Fibroblast of villous mesenchyme (primary cell): ENCODE results near the gene EIF3A. TPM values are rescaled to one million over a fixed set of nuclear protein-coding genes. Genes with fewer than 3 reads are reported as not detected.

Source experiments
- DNase-seq: peaks from one replicate; pipeline ENCODE4 v3.0.0-alpha.2; 2010; ENCODE audit warnings: low read depth
- H3K4me3 ChIP-seq: 2 replicates; pipeline ENCODE4 v1.5.1; 2011; ENCODE audit warnings: low read depth, mild to moderate bottlenecking, low read length
- CTCF ChIP-seq: IDR thresholded peaks from 2 replicates; pipeline ENCODE4 v1.5.1; 2012; ENCODE audit warnings: low read depth, mild to moderate bottlenecking, low read length; ENCODE audit not compliant: insufficient read depth
- total RNA-seq: library from RNA; depleted of rRNA; stranded (reverse); fragments of >200 nt; gene quantifications from 2 replicates; pipeline ENCODE4 v1.2.3, GENCODE V29; 2012

EIF3A gene
- total RNA-seq, 1 donor: 119 TPM

DNA sequence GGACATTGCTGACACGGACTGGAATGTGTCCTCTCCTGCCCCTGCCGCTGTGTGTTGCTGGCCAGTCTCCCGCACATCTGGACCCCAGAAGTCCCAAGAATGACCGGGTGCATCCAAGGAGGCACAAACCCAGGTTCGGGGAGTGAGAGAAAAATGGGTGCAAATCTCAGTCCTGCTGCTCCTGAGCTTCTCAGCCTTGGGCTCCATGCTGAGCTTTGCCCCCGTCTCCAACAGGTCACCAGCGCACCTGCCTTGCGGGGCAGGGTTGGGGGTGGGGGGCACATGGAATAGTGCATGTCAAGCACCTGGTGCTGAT is 57.1 kb downstream of the EIF3A start:
- no peak for DNase-seq
- no peak overlapping the region for H3K4me3 ChIP-seq
- TF ChIP-seq CTCF: no peak

DNA sequence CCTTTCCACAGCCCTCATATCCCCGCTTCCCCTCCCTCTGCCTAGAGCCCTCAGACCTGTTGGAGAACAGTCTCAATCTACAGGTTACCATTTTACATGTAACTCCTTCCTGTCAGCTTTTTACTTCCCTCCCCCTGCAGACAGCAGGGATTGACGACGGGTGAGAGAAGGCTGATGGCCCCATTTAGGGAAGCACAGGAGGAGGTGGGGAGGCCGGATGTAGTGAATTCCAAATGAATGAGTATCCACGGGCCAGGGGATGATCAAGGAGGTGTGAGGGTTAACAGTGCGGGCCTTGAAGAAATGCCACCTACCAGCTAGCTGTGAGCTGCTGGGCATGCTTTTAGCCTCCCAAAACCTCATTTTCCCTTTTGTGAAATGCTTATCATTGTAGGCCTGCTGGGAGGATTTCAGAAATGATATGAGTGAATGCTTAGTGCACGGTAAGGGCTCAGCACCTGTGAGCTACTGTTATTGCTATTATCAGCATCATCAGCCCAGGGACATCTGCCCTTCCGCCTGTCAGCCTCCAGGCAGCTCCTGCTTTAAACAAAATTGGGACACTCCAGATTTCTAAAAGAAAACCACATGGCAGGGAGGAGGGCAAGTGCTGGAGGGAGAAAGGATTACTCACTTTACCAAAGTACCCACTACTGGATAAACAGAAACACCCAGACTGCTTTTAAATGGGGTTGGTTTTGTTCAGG is 57.6 kb downstream of the EIF3A start:
- H3K4me3 ChIP-seq: no peak overlapping the region
- no peak for TF ChIP-seq CTCF
- DNase-seq: peak; percentile 76

DNA sequence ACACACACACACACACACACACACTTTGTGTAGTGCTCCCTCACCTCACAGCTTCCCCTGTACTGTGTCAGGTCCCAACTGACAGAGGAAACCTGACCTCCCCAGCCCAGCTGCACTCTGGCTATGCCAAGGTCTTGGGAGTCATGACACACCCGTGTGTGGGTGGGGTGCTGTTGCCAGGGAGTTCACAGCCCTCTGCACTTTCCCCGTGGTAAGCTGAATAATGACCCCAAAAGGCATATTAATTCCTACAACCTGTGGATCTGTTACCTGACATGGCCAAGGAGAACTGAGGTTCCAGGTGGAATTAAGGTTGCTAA is 60.0 kb downstream of the EIF3A start:
- no peak overlapping the region for H3K4me3 ChIP-seq
- no peak for TF ChIP-seq CTCF
- DNase-seq: peak; percentile 30

DNA sequence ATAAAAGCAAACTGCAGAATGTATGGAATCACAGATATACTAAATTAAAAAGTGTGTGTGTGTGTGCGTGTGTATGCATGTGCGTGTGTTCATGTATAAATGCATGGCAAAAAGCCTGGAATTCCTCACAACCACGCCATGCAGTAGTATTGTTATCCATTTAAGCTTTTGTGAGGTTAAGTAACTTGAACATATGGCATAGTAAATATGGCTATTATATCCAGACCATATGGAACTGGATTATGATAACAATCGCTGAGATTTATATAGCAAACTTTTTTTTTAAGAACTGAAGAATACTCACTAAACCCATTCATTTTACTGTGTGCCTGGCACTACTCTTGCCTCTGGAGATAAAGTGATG is 73.4 kb downstream of the EIF3A start:
- no peak for TF ChIP-seq CTCF
- no peak overlapping the region for H3K4me3 ChIP-seq
- no peak for DNase-seq

DNA sequence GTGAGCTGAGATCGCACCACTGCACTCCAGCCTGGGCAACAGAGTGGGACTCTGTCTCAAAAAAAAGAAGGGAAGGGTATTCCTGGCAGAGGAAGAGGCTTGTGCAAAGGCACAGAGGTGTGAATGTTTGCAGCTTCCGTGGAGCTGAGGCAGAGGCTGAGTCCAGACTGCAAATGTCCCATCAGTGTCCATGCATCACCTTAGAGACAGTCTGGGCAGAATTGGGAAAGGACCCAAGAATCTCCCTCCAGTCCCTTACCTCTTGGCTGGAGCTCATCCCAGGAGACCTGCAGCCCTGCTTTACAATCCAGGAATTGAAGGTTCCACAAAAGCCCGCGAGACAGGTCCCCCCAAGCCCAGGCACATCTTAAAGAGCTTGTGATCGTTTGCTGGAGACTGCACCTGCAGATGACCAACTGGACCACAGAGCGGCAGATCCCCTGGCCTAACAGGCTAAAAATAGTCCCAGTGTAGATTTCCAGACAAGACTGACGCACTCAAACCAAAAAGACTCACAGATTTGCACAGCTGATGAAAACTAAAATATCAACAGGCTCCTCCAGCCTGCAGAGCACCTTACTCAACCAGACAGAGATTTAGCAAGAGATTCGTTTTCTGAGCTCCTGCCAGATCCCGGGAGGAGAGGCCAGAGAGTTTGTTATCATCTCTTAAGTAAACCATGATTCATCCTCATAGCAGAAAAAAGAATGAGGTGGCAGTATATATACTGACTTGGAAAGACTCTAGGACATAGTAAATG is 74.0 kb downstream of the EIF3A start:
- peak; percentile 19 for TF ChIP-seq CTCF
- peak; percentile 100 for DNase-seq

GRCh38 chr10:119005362-119006043 is 75.1 kb downstream of the EIF3A start:
- DNase-seq: peak; percentile 71
- no peak for TF ChIP-seq CTCF
- no peak overlapping the region for H3K4me3 ChIP-seq

More for the DNA sequence above, 74.0 kb downstream of the EIF3A start:
- no peak overlapping the region for H3K4me3 ChIP-seq
